HL-60/S4 (cell line): ENCODE results near the gene ATP6V0C.

Source experiments
- in situ Hi-C: fragments of 300-500 bp; cut with MboI; formaldehyde crosslinking; loops from 2 replicates; pipeline ENCODE4 v1.14.3; 2022; ENCODE audit warnings: low sequenced_read_pairs

Gene ATP6V0C

GRCh38 chr16:2474877-2475412, 38.8 kb upstream of the ATP6V0C start, which contains the start of gene TBC1D24:
Gene TBC1D24 (plus strand): TSS chr16:2475127. CDS start chr16:2496149, 21,022 bp downstream.
- in situ Hi-C loops: loop anchor here (25.0 kb wide), 1 partner anchor 463 kb away; the partner anchor contains the start of genes NPW and ZNF598

GRCh38 chr16:2475413-2476344, 38.1 kb upstream of the ATP6V0C start:
- in situ Hi-C loops: loop anchor here (25.0 kb wide), 1 partner anchor 463 kb away; the partner anchor contains the start of genes NPW and ZNF598

GRCh38 chr16:2476345-2476720, 37.4 kb upstream of the ATP6V0C start:
- in situ Hi-C loops: loop anchor here (25.0 kb wide), 1 partner anchor 464 kb away; the partner anchor contains the start of genes NPW and ZNF598

- in situ Hi-C loops: loop anchor here (25.0 kb wide), 1 partner anchor 464 kb away; the partner anchor contains the start of genes NPW and ZNF598
These were observed 37.0 kb upstream of the ATP6V0C start for GRCh38 chr16:2476741-2477140.

- in situ Hi-C loops: loop anchor here (25.0 kb wide), 1 partner anchor 465 kb away; the partner anchor contains the start of genes NPW and ZNF598
These were observed 36.4 kb upstream of the ATP6V0C start for GRCh38 chr16:2477327-2477726.

- in situ Hi-C loops: loop anchor here (25.0 kb wide), 1 partner anchor 466 kb away; the partner anchor contains the start of genes NPW and ZNF598
These were observed 35.5 kb upstream of the ATP6V0C start for GRCh38 chr16:2478279-2478678.

- in situ Hi-C loops: loop anchor here (25.0 kb wide), 1 partner anchor 468 kb away; the partner anchor contains the start of genes NPW and ZNF598
These were observed 33.8 kb upstream of the ATP6V0C start for GRCh38 chr16:2479996-2480395.

GRCh38 chr16:2480948-2481347, 32.8 kb upstream of the ATP6V0C start:
- in situ Hi-C loops: loop anchor here (25.0 kb wide), 1 partner anchor 469 kb away; the partner anchor contains the start of genes NPW and ZNF598

- in situ Hi-C loops: loop anchor here (25.0 kb wide), 1 partner anchor 469 kb away; the partner anchor contains the start of genes NPW and ZNF598
These were observed 32.1 kb upstream of the ATP6V0C start for GRCh38 chr16:2481676-2482075.

- in situ Hi-C loops: loop anchor here (25.0 kb wide), 1 partner anchor 470 kb away; the partner anchor contains the start of genes NPW and ZNF598
These were observed 31.5 kb upstream of the ATP6V0C start for GRCh38 chr16:2482249-2482648.

GRCh38 chr16:2482708-2483534, 30.8 kb upstream of the ATP6V0C start:
- in situ Hi-C loops: loop anchor here (25.0 kb wide), 1 partner anchor 471 kb away; the partner anchor contains the start of genes NPW and ZNF598

- in situ Hi-C loops: loop anchor here (25.0 kb wide), 1 partner anchor 472 kb away; the partner anchor contains the start of genes NPW and ZNF598
These were observed 29.5 kb upstream of the ATP6V0C start for GRCh38 chr16:2483939-2484897.

GRCh38 chr16:2484898-2485508, 28.7 kb upstream of the ATP6V0C start:
- in situ Hi-C loops: loop anchor here (25.0 kb wide), 1 partner anchor 473 kb away; the partner anchor contains the start of genes NPW and ZNF598

- in situ Hi-C loops: loop anchor here (25.0 kb wide), 1 partner anchor 474 kb away; the partner anchor contains the start of genes NPW and ZNF598
These were observed 27.8 kb upstream of the ATP6V0C start for GRCh38 chr16:2485811-2486507.

- in situ Hi-C loops: loop anchor here (25.0 kb wide), 1 partner anchor 475 kb away; the partner anchor contains the start of genes NPW and ZNF598
These were observed 26.9 kb upstream of the ATP6V0C start for GRCh38 chr16:2486645-2487516.

GRCh38 chr16:2487517-2487842, 26.3 kb upstream of the ATP6V0C start:
- in situ Hi-C loops: loop anchor here (25.0 kb wide), 1 partner anchor 475 kb away; the partner anchor contains the start of genes NPW and ZNF598
